GM23248 (cell line): Measurements from ENCODE around the gene HOXA4. TPM values are rescaled to one million over a fixed set of nuclear protein-coding genes. Genes with fewer than 3 reads are reported as not detected.

Experiments
- DNase-seq: peaks from one replicate; pipeline ENCODE4 v3.0.0-alpha.2; 2015
- H2AFZ ChIP-seq: fragments of 200-600 bp; sonication (generic); 2 replicates; pipeline ENCODE4 v1.6.1; 2016; ENCODE audit warnings: antibody characterized with exemption
- H3F3A ChIP-seq: fragments of 200-600 bp; sonication (generic); 2 replicates; pipeline ENCODE4 v1.6.1; 2016; ENCODE audit warnings: mild to moderate bottlenecking, antibody characterized with exemption, mixed run types; ENCODE audit not compliant: insufficient read depth
- H3K27ac ChIP-seq: fragments of 200-600 bp; sonication (generic); 2 replicates; pipeline ENCODE4 v1.5.1; 2016; ENCODE audit warnings: mild to moderate bottlenecking
- H3K27me3 ChIP-seq: fragments of 200-600 bp; sonication (generic); replicated peaks from 2 replicates; pipeline ENCODE4 v1.6.1; 2016; ENCODE audit warnings: mild to moderate bottlenecking; ENCODE audit not compliant: insufficient read depth
- H3K36me3 ChIP-seq: fragments of 200-600 bp; sonication (generic); 2 replicates; pipeline ENCODE4 v1.6.1; 2016; ENCODE audit warnings: low read depth, mild to moderate bottlenecking
- H3K4me1 ChIP-seq: fragments of 200-600 bp; sonication (generic); 2 replicates; pipeline ENCODE4 v1.6.1; 2016; ENCODE audit warnings: mild to moderate bottlenecking; ENCODE audit not compliant: insufficient read depth
- H3K4me2 ChIP-seq: fragments of 200-600 bp; sonication (generic); one replicate; pipeline ENCODE4 v1.6.1; 2016; ENCODE audit warnings: mild to moderate bottlenecking; ENCODE audit not compliant: unreplicated experiment
- H3K4me3 ChIP-seq: fragments of 200-600 bp; sonication (generic); 2 replicates; pipeline ENCODE4 v1.5.1; 2016; ENCODE audit warnings: mild to moderate bottlenecking
- H3K79me2 ChIP-seq: fragments of 200-600 bp; sonication (generic); 2 replicates; pipeline ENCODE4 v1.6.1; 2016; ENCODE audit warnings: mild to moderate bottlenecking; ENCODE audit not compliant: insufficient read depth
- H3K9ac ChIP-seq: fragments of 200-600 bp; sonication (generic); 2 replicates; pipeline ENCODE4 v1.6.1; 2016; ENCODE audit warnings: mild to moderate bottlenecking
- H3K9me2 ChIP-seq: fragments of 200-600 bp; sonication (generic); 2 replicates; pipeline ENCODE4 v1.6.1; 2016; ENCODE audit warnings: mixed run types, mild to moderate bottlenecking, moderate library complexity; ENCODE audit not compliant: insufficient read depth
- H3K9me3 ChIP-seq: fragments of 200-600 bp; sonication (generic); one replicate; pipeline ENCODE4 v1.6.1; 2017; ENCODE audit warnings: low read depth
- H4K20me1 ChIP-seq: fragments of 200-600 bp; sonication (generic); 2 replicates; pipeline ENCODE4 v1.6.0; 2016; ENCODE audit not compliant: insufficient read depth
- EZH2 ChIP-seq: fragments of 200-600 bp; sonication (generic); IDR thresholded peaks from 2 replicates; pipeline ENCODE4 v1.6.1; 2018; ENCODE audit warnings: antibody characterized with exemption, mild to moderate bottlenecking; ENCODE audit not compliant: insufficient read depth, poor library complexity, severe bottlenecking
- EZH2phosphoT487 ChIP-seq: fragments of 200-600 bp; sonication (generic); IDR thresholded peaks from 2 replicates; pipeline ENCODE4 v1.6.1; 2018; ENCODE audit warnings: antibody characterized with exemption, moderate library complexity, mild to moderate bottlenecking, low read depth; ENCODE audit not compliant: insufficient read depth
- WGBS, 2 experiments: methylation state at CpG; one replicate each; pipeline ENCODE4 v1.1.6; 2015 to 2017; ENCODE audit warnings: low lambda C conversion rate in 2 of 2, low coverage in 1 of 2; ENCODE audit errors: missing lambda C conversion rate in 2 of 2; 5-methylcytosine and 5-hydroxymethylcytosine counted together
- in situ Hi-C: fragments of 300-500 bp; cut with MboI; formaldehyde crosslinking; loops from 2 replicates; pipeline ENCODE4 v1.15.0; 2020
- polyA plus RNA-seq: library from polyadenylated mRNA; unstranded; fragments of >200 nt; fragmentation: Nextera tagmentation; extraction: Ambion mirVana; gene quantifications from 2 replicates; pipeline ENCODE4 v1.2.1, GENCODE V29; 2016
- total RNA-seq: library from RNA; depleted of rRNA; stranded (reverse); fragments of >200 nt; shearing (Covaris generic); gene quantifications from 2 replicates; pipeline ENCODE4 v1.2.3, GENCODE V29; 2014

Gene HOXA4
- total and polyA plus RNA-seq, 2 experiments from 2014 or later, result 1.8 to 3.1 TPM

DNA sequence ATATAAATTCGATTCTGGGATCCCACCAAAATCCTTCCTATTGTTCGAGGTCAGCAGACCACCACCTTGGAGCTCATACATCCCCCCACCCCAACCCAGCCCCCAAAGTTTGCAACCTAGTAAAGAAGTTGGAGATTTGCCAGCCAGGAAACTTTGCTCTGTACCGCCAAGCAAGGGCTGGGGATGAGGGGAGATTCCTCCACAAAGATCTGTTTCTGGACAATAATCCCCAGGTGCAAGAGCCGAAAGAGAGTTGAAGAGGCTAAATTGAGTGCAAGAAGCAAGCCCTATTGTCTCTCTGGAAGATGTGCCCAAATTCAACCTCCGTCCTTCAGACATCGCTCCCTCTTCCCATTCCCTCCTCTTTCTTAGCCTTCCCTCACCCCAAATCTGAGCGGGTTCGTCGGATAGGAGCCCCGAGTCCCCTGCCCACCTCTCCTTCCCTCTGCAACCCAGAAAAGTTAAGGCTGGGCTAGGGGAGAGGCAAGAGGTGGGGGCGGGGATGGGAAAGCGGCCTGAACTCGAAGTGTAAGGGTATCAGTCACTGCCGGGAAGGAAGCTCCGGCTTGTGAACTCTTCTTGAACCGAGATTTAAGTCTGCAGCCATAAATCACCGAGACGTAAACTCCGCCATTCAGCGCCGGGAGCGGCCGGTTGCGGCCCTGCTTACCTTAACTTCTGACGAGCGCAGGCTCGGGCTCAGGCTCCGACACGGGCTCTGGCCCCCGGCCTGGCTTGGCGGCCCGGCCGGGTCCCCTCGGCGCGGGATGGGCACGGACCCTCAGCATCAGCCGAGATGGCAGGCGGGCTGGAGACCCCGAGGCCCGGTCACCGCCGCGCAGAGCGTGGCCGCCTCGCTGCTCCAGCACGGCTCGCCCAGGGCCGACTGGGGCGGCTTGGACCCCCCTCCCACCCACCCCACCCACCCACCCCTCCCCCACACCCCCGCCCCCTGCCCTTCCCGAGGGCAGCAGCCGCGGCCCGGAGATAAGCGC lies 17.3 kb downstream of the HOXA4 start:
- no peaks in the 10 kb centered on the region for H3K9me3 ChIP-seq
- no peak for DNase-seq
- WGBS, 2 experiments, result 79 to 89% methylated on average over 30 to 46 of the region's 57 CpGs
- H3K9me2 ChIP-seq, result no peaks in the 10 kb centered on the region
- no peak overlapping the region for H3K4me2 ChIP-seq
- no peaks in the 10 kb centered on the region for H3K27me3 ChIP-seq
- TF ChIP-seq EZH2phosphoT487 (no peak), EZH2 (no peak)
- no peak overlapping the region for H3K9ac ChIP-seq
- H4K20me1 ChIP-seq, result no peaks in the 10 kb centered on the region
- H3K4me3 ChIP-seq, result no peak overlapping the region
- H3K79me2 ChIP-seq, result no peaks in the 10 kb centered on the region
- no peak overlapping the region for H3K27ac ChIP-seq
- H3K4me1 ChIP-seq, result peaks cover 7% of the 10 kb centered on the region; the same call in 1 of the 2 replicates
- no peak overlapping the region for H2AFZ ChIP-seq
- H3K36me3 ChIP-seq, result no peaks in the 10 kb centered on the region
- H3F3A ChIP-seq, result peaks cover 11% of the 10 kb centered on the region; the same call in 1 of the 2 replicates
- in situ Hi-C loops, result no loop called here

DNA sequence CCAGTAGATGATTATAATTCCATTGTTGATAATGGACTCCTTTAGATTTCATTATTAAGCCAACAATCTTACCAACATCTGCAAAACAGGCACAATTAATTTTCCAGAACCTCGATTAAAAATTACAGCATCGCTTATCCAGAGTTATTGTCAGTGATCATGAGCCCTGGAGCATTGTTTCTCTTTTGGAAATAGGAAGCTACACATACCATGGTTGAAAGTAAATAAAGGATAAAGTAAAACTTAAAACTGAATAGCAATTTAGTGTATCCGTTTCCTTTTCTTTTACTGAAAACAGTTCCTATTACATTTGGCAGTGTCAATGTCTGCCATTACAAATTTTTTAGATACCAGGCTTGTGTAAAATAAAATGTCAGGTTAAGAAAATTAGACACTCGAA lies 18.2 kb downstream of the HOXA4 start:
- no peaks in the 10 kb centered on the region for H3K9me2 ChIP-seq
- no peak for TF ChIP-seq EZH2phosphoT487
- TF ChIP-seq EZH2, result no peak
- 67 to 68% methylated on average over 4 of the region's 4 CpGs for WGBS, 2 experiments
- H3K9ac ChIP-seq, result no peak overlapping the region
- no peak overlapping the region for H2AFZ ChIP-seq
- H3K27ac ChIP-seq, result no peak overlapping the region
- no peak overlapping the region for H3K4me2 ChIP-seq
- H3K4me3 ChIP-seq, result no peak overlapping the region
- H3F3A ChIP-seq, result peaks cover 11% of the 10 kb centered on the region; the same call in 1 of the 2 replicates
- peaks cover 7% of the 10 kb centered on the region; the same call in 1 of the 2 replicates for H3K4me1 ChIP-seq
- in situ Hi-C loops, result no loop called here
- no peaks in the 10 kb centered on the region for H3K36me3 ChIP-seq
- no peaks in the 10 kb centered on the region for H3K79me2 ChIP-seq
- no peaks in the 10 kb centered on the region for H3K27me3 ChIP-seq
- no peak for DNase-seq
- no peaks in the 10 kb centered on the region for H3K9me3 ChIP-seq
- H4K20me1 ChIP-seq, result no peaks in the 10 kb centered on the region

DNA sequence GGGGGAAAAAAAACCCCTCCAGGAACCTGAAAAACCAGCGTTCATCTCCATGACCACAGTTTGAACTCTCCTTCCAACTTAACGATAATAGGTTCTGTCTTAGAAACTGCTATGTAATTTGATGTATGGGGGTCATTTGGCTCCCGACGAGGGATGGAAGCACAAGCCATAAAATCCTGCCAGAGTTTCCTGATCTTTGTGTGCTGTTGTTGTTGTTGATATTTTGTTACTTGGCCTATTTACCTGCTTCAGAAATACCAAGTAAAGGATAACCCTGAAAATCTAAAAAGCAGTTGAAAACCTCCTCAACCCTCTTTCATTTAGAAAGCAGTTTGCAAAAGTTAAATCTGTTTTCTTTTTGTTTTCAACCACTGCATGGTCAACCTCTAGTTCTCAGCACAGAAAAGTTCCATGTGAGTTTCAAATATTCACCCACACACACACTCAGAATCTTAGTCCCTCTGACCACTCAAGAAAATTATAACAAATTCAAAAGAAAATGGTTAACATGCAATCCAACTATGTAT lies 18.7 kb downstream of the HOXA4 start:
- no peak for DNase-seq
- in situ Hi-C loops, result no loop called here
- Histone ChIP-seq H2AFZ (no peak overlapping the region), H3K27me3 (no peaks in the 10 kb centered on the region), H3F3A (peaks cover 11% of the 10 kb centered on the region; the same call in 1 of the 2 replicates), H3K27ac (no peak overlapping the region), H3K4me2 (no peak overlapping the region), H3K9me2 (no peaks in the 10 kb centered on the region), H3K9me3 (no peaks in the 10 kb centered on the region), H4K20me1 (no peaks in the 10 kb centered on the region), H3K9ac (no peak overlapping the region), H3K36me3 (peaks cover 5% of the 10 kb centered on the region; the same call in 1 of the 2 replicates), H3K79me2 (no peaks in the 10 kb centered on the region), H3K4me1 (peaks cover 7% of the 10 kb centered on the region; the same call in 1 of the 2 replicates), H3K4me3 (no peak overlapping the region)
- no peak for TF ChIP-seq EZH2phosphoT487
- TF ChIP-seq EZH2, result no peak
- 96 to 99% methylated on average over 4 of the region's 4 CpGs for WGBS, 2 experiments

DNA sequence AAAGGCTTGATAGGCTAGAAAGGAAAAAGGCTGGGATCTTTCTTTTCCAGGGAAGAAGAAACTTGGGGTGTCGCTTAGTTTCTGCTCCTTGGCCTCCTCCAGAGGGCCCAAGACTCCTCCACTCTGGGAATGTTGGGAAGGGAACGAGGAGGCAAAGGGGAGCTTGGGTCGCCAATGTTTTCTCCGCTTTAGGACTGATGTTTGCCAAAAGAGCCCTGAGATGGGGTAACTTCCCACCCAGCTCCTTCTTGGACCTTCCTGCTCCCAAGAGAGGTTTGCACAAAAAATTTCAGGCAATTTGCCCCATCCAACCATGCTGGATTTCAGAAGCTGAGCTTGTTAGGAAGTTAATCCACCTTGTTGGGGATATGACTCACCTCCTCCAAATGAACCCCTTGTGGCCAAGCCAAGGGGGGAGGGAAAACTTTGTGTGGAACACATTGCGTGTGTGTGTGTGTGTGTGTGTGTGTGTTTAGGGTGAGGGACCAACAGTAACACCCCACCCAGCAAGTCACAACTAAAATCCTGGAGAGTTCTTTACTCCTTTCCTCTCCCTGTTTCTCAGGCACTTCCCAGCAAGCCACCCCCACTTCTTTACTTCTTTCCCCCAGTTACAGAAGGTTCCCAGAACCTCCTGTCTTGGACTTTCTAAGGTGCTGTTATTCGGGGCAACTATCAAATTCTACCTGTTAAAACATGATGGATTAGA lies 19.4 kb downstream of the HOXA4 start:
- Histone ChIP-seq H3K27ac (no peak overlapping the region), H3K4me3 (no peak overlapping the region), H3K4me1 (peaks cover 7% of the 10 kb centered on the region; the same call in 1 of the 2 replicates), H3K4me2 (no peak overlapping the region), H3F3A (peaks cover 11% of the 10 kb centered on the region; the same call in 1 of the 2 replicates), H3K9ac (no peak overlapping the region), H3K9me3 (no peaks in the 10 kb centered on the region), H2AFZ (no peak overlapping the region), H3K27me3 (no peaks in the 10 kb centered on the region), H3K36me3 (peaks cover 6% of the 10 kb centered on the region; the same call in 1 of the 2 replicates), H3K9me2 (no peaks in the 10 kb centered on the region), H4K20me1 (no peaks in the 10 kb centered on the region), H3K79me2 (no peaks in the 10 kb centered on the region)
- in situ Hi-C loops, result no loop called here
- TF ChIP-seq EZH2phosphoT487, result no peak
- no peak for TF ChIP-seq EZH2
- peak; percentile 24 for DNase-seq
- 94 to 95% methylated on average over 6 of the region's 6 CpGs for WGBS, 2 experiments
